Measurements from ENCODE around the gene TSHR. TPM values are rescaled to one million over a fixed set of nuclear protein-coding genes. Genes with fewer than 3 reads are reported as not detected.

TSHR gene
- total RNA-seq, 1 experiment from 2014 or later: not detected

DNA sequence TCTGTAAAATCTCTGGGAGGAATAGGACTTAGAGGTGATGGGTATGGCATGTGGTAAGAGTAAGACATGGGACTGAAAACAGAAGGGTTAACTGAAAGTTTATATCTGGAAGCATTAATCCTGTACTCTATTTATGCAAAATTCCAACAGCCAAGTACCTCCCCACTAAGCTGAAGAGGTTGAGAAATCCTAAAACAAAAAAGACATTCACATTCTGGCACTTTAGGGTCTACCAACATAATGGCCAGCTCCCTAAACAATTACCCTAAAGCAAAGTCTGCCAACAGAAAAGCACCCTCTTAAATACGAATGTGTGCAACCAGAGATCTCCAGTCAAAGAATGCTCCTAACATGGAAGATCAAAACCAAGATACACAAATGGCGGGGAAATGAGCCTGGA, 178.0 kb downstream of the TSHR start:
- no peak for DNase-seq (ENCODE audit: low read depth)

DNA sequence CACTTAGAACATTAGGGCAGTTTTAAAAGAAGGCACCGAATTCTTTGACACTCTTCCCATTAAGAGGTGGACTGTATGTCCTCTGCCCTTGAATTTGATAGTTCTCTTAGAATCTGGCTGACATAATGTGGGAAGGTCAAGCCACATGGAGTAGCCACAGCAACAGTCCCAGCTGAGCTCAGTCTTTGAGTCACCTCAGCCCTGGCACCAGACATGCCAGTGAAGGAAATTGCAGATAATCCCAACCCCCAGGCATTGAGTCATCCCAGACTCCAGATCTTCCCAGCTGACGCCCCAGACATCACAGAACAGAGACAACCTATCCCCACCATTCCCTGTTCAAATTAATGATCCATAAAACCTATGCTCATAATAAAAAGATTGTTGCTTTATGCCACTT, 181.9 kb downstream of the TSHR start:
- peak; percentile 38 for DNase-seq (ENCODE audit: low read depth)

DNA sequence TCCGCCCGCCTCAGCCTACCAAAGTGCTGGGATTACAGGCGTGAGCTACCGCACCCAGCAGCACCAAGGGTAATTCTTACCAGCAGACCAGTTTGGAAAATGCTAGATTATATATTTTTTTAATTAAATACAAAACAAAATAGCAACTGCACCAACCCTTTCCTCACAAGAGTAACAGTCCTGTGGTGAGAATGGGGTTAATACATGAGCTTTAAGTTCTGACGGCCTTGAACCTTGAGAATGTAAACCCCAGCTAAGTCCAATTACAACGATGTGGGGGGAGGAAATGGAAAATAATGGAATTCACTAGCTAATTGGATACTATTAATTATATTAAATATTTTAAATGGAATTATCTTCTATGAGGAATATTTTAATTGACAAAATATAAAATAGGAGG, 183.0 kb downstream of the TSHR start:
- DNase-seq (ENCODE audit: low read depth): no peak

DNA sequence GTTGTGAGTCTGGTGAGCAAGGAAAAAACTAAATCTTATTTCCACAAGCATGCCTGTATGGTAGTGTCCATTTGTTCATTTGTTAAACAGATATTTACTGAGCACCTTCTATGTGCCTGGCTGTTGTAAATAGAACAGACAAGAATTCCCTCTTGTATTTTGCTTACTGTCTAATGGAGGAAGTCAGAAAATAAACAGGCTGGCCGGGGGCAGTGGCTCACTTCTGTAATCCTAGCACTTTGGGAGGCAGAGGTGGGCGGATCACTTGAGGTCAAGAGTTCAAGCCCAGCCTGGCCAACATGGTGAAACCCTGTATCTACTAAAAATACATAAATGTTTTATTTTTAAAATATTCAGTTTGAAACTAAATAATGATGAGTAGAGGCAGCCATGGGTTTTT, 186.0 kb downstream of the TSHR start:
- no peak for DNase-seq (ENCODE audit: low read depth)

DNA sequence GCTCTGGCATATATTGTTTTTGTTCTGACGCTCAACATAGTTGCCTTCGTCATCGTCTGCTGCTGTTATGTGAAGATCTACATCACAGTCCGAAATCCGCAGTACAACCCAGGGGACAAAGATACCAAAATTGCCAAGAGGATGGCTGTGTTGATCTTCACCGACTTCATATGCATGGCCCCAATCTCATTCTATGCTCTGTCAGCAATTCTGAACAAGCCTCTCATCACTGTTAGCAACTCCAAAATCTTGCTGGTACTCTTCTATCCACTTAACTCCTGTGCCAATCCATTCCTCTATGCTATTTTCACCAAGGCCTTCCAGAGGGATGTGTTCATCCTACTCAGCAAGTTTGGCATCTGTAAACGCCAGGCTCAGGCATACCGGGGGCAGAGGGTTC, 188.4 kb downstream of the TSHR start:
- DNase-seq (ENCODE audit: low read depth): no peak

DNA sequence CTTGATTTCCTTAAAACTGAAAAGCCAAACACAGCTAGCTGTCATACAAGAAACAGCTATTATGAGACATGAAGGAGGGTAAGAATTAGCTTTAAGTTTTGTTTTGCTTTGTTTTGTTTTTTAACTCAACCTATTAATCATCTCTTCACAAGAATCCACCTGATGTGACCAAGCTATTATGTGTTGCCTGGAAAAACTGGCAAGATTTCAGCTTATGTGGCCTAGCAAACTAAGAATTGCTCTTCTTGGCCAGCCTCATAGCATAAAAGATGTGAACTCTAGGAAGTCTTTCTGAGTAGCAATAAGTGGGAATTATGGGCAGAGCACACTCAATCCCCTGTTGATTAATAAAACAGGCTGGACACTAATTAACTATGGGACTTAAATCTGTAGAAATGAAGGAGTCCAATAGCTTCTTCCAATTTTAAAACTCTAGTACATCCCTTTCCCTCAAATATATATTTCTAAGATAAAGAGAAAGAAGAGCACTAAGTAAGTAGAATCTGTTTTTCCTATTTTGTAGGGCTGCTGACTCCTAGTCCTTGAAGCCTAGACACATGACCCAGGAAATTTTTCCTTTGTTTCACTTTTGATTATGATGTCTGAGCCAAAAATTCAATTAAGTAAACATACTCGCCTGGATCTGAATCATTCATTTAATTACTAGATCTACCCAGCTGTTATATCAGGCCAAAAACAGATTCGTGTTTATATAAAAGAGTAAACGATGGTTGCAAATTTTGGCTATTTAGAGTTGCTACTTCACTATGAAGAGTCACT, 189.6 kb downstream of the TSHR start:
- no peak for DNase-seq (ENCODE audit: low read depth)

DNA sequence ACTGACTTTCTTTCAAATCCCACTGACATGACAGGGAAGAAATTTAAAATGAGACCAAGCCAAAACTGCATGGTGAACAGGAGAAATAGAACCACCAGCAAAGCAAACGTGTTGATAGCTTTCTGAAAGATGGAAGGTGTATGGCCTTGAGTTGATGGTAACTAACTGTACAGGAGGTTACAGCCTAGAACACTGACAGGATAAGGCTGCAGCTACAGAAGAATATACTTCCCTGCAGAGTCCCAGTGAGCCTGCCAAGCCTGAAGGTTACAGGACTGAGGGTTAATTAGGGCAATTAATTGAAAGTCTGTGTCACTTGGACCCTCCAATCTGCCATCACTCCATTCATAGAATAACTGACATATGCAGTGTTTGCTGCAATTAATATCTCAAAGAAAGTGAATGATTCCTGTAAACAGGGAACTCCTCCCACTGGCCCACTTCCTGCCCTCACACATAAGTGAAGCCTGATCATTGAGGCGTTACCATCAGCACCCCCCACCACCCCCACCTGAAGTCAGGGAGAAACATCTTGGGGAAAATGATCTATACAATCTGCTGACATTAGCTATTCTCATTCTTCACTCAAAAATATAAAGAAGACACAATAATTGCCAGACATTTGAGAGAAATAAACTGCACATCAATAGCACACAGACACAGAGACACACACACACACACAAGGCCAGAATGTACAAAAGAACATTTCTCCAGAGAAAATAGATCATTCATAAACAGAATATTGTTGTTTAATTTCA, 191.9 kb downstream of the TSHR start:
- DNase-seq (ENCODE audit: low read depth): no peak

DNA sequence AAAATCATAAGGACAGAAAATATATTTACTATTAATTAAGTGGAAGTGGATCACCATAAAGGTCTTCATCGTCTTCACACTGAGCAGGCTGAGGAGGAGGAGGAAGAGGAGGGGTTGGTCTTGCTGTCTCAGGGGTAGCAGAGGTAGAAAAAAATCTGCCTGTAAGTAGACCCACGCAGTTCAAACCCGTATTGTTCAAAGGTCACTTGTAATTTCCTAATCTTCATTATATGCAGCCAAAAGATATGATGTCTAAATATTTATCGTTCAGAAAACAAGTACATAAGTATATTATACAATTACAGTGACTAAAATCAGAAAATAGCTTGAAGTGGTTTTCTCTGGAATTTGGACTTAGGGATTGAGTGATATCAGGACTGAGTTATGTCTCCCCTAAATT, 193.2 kb downstream of the TSHR start:
- DNase-seq (ENCODE audit: low read depth): no peak

DNA sequence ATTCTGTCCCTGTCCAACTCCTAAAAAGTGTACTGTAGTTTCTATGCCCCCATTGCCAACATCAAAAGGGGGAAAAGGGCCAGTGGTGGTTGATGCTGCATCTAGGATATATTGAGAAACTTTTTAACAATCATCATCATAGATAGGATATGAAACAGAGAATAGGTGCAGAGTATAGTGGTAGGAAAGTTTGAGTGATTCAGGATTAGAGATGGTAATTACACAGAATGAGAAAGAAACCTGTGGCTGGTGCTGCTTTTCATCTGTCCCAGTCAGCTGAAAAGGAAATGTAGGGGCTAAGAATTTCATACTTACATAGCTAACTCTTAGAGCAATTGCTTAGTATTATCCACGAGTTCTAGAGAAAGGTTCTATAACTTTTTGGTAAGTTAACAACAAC, 197.8 kb downstream of the TSHR start:
- no peak for DNase-seq (ENCODE audit: low read depth)

DNA sequence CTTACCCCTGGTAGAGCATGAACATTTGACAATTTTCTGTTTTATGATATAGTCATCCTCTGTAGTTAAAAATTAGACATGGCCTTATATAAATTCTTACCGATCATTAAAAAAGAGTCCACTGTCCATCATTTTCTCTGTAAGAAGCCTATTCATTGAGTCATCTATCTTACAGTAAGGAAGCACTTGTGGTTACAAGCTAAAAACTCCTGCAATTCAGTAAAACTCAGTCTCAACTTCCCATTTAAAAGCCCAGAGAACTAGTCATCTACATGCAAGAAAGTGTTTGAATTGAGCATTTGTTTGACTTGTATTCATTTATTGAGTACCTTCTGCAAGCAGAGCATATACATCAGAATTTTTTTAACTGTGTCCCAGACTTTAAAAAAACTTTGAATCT, 202.0 kb downstream of the TSHR start:
- no peak for DNase-seq (ENCODE audit: low read depth)

DNA sequence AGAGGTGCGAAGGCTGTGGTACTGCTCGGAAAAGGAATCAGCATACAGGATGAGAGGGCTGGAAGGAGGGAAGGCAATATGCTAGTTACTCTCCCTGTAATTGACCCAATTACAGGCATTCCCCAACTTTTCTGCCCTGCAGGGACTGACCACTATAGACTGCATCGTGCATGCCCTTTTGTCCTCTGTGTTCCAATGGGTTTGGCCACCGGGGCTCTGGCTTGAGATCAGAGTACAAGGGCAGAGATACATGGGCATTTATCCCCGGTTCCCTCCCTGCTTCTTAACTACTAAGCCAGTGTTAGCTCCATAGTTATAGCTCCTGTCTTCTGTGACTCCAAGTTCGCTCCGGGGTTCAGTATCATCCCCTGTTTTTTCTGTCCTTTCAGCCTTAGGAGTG, 205.7 kb downstream of the TSHR start:
- no peak for DNase-seq (ENCODE audit: low read depth)

DNA sequence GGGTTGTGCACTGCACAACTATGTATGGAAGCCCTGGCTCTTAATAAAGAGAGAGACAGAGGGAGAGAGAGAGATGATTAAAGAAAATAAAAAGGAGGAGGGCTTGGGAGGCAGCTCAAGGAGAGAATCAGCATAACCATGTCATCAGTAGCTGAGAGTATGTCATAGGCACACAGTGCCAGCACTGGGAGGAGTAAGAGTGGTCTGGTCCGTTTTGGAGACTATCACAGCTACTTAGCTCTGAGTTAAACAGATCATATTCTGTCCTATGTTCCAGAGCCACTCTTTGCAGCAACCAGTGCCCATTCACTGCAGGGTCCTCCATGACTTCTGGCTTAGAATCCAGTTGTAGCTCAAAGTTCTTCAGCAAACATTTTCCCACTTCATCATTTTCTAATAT, 206.3 kb downstream of the TSHR start:
- no peak for DNase-seq (ENCODE audit: low read depth)

DNA sequence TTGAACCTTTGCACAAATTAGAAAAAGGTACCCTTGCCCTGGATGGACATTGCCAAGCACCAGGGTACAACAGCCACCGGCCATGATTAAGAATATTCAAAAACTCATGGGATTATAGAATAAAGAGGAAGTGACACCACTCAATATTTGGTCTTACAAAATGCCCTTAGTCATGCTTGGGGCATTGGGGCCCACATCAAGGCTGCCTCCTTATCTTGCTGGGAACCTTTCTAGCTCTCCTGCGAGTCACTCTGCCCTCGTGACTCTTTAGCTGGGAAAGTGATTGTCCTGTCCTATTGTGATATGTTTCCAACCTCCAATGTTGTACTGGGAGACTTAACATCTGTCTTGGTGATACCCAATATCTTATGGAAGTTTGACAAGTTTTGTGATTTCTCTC, 207.5 kb downstream of the TSHR start:
- DNase-seq (ENCODE audit: low read depth): no peak

DNA sequence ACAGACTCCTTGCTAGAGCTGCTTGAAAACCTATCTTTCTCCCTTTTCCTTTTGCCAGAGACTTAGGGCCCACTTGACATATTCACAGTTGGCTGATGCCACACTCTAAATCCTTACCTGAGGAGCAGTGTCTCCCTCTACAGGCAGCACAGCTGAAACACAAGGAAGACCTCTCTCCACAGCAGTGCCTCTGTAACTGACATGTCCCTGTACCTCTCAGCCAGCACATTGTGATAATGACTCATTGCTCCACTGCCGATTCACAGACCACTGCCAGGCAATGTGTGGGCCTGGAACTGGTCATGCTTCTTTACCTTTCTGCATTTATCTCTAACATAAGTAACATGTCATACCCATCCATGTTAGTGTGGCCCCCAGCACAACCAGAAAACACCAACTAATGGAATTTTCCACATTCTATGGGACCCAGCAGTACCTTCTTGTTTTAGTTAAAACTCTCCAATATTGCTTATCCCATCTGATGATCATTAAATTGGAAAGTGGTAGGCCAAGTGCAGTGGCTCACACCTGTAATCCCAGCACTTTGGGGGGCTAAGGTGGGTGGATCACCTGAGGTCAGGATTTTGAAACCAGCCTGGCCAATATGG, 208.8 kb downstream of the TSHR start:
- peak; percentile 79 for DNase-seq (ENCODE audit: low read depth)

DNA sequence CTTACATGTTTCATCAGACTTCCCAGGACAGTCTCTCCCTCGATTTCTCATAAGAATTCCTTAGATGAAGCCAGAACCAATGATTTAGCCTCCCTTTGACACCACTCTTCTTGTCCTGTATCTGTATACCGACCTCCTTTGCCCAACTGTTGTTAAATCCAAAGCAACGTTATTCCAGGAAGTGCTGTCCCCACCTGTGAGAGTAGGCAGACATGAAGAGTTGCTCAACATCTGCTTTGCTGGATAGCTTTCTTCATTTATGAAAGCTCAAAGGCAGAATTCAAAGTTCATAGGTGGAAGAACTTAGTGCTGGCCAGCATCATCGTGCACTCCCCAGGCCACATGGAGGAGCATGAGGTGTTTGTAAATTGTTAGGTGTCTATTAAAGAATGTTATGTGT, 209.8 kb downstream of the TSHR start:
- no peak for DNase-seq (ENCODE audit: low read depth)

DNA sequence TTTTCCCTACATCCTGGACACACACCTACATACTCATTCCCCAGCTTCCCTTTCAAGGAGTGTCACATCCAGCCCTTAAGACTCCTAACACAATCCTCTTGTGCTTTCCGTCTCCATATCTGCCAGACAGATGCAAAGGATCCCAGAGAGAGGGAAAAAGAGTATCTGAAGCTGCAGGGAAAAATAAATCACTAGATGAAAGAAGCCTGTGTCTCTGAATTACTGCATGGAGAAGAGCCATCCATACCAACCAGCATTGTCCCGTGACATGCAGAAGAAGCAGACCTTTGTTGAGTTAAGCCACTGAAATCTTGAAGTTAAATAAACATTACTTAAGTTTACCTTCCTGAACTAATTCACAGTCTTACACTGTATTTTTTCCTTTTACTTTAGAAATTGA, 210.7 kb downstream of the TSHR start:
- DNase-seq (ENCODE audit: low read depth): no peak

DNA sequence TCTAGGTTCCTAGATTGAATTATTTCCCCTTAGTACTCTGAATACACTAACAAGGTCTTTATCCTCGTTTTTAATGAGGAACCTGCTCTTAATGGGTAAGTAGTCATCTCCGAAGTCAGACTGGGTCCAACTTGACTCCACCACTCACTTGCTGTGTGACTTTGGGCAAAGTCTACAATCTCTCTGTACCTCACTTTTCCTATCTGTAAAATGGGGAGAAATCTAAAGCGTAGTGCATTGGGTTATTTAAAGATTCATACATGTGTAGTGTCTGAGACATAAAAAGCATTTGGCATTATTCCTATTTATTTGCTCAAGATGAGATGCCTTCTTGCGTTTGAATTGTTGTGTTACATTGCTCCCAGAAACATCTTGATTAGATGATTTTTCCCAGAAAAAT, 213.8 kb downstream of the TSHR start:
- no peak for DNase-seq (ENCODE audit: low read depth)

DNA sequence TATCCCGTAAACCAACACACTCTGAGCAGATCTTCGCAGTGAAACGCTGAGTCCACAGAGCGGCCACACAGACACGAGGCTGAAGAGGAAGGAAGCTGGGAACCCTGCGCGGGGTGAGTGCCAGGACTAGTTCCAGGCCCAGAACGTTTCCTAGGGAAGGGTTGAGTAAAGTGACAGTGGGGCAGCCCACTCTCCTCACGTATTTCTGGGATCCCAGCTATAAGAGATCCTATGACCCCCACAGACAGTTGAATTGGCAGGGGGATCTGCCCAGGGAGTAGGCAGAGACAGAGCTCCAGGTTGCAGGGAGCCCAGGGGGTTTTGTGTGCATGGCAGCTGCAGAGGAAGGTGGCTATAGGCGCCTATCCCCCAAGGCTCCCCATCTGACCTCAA, 214.3 kb downstream of the TSHR start:
- DNase-seq (ENCODE audit: low read depth): peak; percentile 4

DNA sequence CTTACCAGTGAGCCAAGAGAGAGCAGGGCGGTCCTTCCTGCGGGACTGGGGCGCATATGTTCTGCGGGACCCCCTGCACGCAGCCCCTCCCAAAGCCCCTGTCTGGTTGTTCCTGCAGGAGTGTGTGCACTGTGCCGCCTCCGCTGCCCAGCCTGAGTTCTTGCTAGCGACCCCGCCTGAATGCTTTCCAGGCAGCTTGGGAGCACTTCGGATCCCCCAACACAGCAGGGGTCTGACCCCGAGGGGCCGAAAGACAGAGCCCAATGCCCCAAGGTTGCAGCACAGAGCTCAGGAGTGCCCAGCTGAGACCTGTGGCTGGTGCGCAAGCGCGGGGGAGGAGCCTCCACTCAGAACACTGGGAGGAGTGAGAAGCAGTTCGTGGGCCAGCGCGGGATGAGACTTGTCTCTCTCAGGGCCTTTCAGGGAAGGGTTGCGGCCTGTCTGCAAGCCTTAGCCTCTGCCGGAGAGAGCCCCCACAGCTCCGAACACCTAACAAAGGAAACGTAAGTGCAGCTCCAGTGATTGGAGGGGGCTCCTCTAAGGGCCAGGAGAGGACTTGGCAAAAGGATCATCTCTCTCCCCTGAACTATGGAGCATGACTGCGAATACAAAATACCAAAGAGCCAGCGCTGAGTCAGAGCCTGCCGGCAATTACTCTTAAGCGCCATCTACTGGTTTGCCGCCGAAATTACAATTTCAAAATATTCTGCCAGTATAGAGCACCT, 214.8 kb downstream of the TSHR start:
- peak; percentile 90 for DNase-seq (ENCODE audit: low read depth)

DNA sequence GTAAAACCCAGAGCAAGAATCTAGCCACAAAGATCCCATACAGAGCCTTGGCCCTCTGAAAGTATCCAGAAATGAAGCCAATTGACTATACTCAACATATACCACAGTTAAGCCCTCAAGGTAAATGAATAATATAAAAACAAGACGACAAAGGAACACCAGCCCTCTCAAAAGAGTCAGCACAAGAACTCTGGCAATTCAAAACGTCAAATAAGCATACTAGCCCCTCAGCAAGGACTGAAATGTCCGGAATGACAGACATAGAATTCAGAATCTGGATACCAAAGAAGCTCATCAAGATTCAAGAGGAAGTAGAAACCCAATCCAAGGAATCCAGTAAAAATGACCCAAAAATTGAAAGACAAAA, 215.4 kb downstream of the TSHR start:
- DNase-seq (ENCODE audit: low read depth): no peak

DNA sequence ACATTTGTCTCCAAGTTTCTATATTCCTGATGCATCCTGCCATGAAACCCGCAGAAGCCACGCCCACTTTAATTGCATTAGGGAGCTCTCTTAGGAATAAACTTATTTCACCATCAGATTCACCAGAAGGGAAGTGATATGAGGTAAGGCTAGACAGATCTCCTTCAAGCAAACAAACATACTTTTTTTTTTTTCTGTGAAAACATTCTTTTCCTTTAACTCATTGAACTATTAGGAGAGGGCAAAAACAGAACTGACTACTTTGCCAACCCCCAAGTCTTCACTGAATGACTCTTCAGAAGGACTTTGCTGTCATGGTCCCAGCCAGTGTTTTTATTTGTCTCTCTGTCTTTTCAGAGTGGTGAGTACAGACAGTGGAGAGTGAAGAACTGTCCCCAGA, 216.9 kb downstream of the TSHR start:
- no peak for DNase-seq (ENCODE audit: low read depth)

DNA sequence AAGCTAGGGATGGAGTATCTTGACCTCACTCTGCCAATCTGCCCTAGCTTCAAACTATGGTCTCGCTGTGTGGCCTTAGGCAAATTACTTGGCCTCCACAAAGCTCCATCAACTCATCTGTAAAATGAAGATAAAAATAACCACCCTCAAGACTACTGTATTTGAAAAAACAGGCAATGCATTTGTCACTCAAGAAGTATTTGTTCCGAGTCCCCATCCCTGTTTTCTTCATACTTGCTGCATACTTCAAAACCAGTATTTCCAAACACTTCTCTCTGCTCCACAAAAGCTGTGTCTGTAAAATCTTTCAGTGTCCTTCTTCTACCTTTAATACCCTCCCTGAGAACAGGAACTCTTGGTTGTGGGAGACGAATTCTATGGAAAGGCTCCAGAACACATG, 217.5 kb downstream of the TSHR start:
- DNase-seq (ENCODE audit: low read depth): no peak

DNA sequence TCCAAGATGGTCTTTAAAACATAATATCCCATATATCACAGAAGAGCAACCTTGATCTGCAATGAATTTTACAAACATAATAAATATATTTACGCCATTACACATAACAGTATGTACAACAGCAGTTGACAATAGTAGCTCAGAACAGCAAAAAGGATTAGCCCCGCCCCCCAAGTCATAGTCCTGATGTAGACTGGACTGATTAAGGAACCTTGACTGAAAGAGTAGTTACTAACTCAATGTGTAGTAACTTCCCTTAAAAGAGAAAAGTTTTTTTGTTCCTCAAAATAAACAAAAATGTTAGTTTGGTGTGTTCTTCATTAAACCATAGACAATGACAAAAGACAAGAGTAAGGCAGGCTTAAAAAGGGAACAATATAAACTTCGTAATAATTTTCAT, 220.8 kb downstream of the TSHR start:
- no peak for DNase-seq (ENCODE audit: low read depth)

Measured in Daoy (cell line).